ENCODE measurements around the gene TGM6. TPM values are rescaled to one million over a fixed set of nuclear protein-coding genes. Genes with fewer than 3 reads are reported as not detected.

The TGM6 gene
- total RNA-seq, 5 donors from 2014 or later (not counting 1 experiment from before 2014, with no cell fraction given): not detected

DNA sequence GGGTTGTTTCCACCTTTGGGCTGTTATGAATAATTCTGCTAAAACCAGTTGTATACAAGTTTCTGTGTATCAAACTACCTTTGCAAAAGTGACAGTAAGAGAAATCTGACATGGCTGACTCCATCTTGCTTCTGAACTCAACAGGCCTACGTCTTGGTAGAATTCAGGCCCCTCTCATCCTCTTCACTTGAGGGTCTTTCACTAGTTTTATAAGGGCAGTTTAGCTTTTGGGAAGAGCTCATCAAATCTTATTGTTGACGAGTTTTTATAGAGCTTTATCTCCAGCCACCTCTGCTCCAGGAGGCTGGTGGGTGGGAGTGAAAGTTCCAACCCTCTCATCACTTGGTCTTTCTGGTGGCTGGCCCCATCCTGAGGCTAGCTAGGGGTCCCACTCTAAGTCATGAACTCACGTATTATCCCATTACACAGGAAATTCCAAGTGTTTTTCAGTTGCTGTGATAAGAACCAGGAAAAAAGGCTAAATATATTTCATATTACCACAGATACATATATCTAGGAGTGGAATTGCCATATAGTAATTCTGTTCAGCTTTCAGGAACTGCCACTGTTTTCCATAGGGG is 78.3 kb downstream of the TGM6 start:
- no CpG with 5 or more reads among the region's 3 CpGs for WGBS (ENCODE audit: insufficient coverage)
- no peaks in the 10 kb centered on the region for H3K9me3 Mint-ChIP-seq
- ChIA-PET CTCF (no interaction called here), POLR2A (interaction anchor here in 1 of 2 donors (0.6 to 1.1 kb wide), 2 partner anchors 12 to 34 kb away, joined by 3 read pairs; partner anchors contain the start of gene SNRPB)
- no peak overlapping the region for H3K27ac ChIP-seq (ENCODE audit: low read length)
- H3K4me3 Mint-ChIP-seq: no peak overlapping the region
- no peak overlapping the region for H3K27ac Mint-ChIP-seq
- H3K9me3 ChIP-seq: no peaks in the 10 kb centered on the region
- H3K4me3 ChIP-seq (ENCODE audit: control insufficient read depth in 1 of 2, extremely low read depth in 1 of 2, low read length in 1 of 2): no peak overlapping the region
- DNase-seq (no peak), ATAC-seq (replicated peaks in 1 of 4) (no peak)
- no peaks in the 10 kb centered on the region for H3K27me3 ChIP-seq (replicated peaks in 1 of 2; ENCODE audit: control insufficient read depth in 2 of 2, extremely low read depth in 1 of 2, insufficient read depth in 2 of 2, low read length in 1 of 2)
- peaks cover 0 to 4% (median 0%) of the 10 kb centered on the region in 3 donors for H3K4me1 Mint-ChIP-seq
- no peaks in the 10 kb centered on the region for H3K4me1 ChIP-seq (ENCODE audit: control insufficient read depth in 1 of 2, extremely low read depth in 1 of 2, insufficient read depth in 2 of 2, low read length in 2 of 2)
- peaks cover 51% of the 10 kb centered on the region for H3K36me3 Mint-ChIP-seq
- peaks cover 14 to 54% of the 10 kb centered on the region in 2 donors for H3K36me3 ChIP-seq (ENCODE audit: control insufficient read depth in 2 of 2, extremely low read depth in 1 of 2, insufficient read depth in 1 of 2, low read length in 1 of 2)
- H3K27me3 Mint-ChIP-seq: no peaks in the 10 kb centered on the region

DNA sequence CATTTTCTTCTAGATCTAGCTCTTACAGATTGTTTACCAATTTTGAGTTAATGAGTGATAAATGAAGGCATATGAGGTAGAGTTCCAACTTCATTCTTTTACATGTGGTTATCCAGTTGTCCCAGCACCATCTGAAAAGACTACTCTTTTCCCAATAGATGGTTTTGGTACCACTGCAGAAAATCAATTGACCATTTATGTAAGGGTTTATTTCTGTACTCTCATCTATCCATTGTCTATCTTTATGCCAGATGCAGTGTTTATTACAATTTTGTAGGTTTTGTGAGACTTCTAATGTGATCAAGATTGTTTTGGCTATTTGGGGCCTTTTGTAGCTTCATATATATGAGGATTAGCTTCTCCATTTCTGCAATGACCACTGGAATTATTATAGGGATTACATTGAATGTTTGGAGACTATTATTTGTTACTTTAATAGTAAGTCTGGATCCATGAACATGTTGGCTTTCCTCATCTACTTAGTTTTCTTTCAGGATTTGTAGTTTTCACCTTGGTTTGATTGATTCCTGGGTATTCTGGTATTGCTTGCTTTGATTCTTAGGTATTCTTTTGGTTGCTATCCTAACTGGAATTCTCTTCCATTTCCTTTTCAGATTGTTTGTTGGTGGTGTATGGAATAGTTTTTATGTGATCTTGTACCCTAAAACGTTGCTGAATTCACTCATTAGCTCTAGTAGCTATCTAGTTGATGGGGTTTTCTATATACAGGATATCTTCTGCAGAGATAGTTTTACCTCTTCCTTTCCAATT is 79.5 kb downstream of the TGM6 start:
- no peak for ATAC-seq (replicated peaks in 1 of 4)
- Mint-ChIP-seq H3K4me3 (no peak overlapping the region), H3K36me3 (peaks cover 58% of the 10 kb centered on the region), H3K4me1 (peaks cover 0 to 4% (median 0%) of the 10 kb centered on the region in 3 donors), H3K9me3 (no peaks in the 10 kb centered on the region), H3K27me3 (no peaks in the 10 kb centered on the region), H3K27ac (no peak overlapping the region)
- POLR2A ChIA-PET: interaction anchor here in 1 of 2 donors (0.5 to 1.2 kb wide), 2 partner anchors 11 to 62 kb away, joined by 3 to 4 read pairs; partner anchors contain the start of gene SNRPB
- Histone ChIP-seq H3K27me3 (replicated peaks in 1 of 2; ENCODE audit: control insufficient read depth in 2 of 2, extremely low read depth in 1 of 2, insufficient read depth in 2 of 2, low read length in 1 of 2) (no peaks in the 10 kb centered on the region), H3K27ac (ENCODE audit: low read length) (no peak overlapping the region), H3K36me3 (ENCODE audit: control insufficient read depth in 2 of 2, extremely low read depth in 1 of 2, insufficient read depth in 1 of 2, low read length in 1 of 2) (peaks cover 14 to 65% of the 10 kb centered on the region in 2 donors), H3K9me3 (no peaks in the 10 kb centered on the region), H3K4me3 (ENCODE audit: control insufficient read depth in 1 of 2, extremely low read depth in 1 of 2, low read length in 1 of 2) (no peak overlapping the region), H3K4me1 (ENCODE audit: control insufficient read depth in 1 of 2, extremely low read depth in 1 of 2, insufficient read depth in 2 of 2, low read length in 2 of 2) (no peaks in the 10 kb centered on the region)
- CTCF ChIA-PET: no interaction called here
- WGBS (ENCODE audit: insufficient coverage): no CpG with 5 or more reads among the region's 1 CpG
- DNase-seq: no peak

DNA sequence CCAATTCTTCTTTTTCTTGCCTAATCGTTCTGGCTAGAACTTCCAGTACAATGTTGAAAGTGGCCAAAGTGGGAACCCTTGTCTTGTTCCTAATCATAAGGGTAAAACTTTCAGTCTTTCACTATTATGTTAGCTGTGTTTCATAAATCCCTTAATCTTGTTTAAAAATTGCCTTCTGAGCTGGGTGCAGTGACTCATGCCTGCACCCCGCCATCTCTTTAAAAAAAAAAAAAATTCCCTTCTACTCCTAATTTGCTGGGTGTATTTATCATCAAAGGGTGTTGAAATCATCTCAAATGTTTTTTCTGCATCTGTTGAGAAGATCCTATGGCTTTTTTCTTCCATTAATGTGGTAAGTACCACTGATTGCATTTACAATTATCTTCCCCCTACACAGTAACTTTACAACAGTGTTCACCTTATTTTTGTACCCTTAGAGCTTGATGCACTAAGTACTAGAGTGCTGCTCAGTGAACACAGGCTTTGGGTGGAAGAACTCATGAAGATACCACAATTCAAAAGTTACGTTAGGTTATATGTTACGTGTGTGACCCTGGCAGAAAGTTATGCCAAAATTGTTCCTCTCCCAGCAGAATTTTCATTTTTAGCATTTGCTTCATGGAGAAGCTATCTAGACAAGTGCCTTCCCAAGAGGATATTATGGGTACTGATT is 80.2 kb downstream of the TGM6 start:
- Histone ChIP-seq H3K4me3 (ENCODE audit: control insufficient read depth in 1 of 2, extremely low read depth in 1 of 2, low read length in 1 of 2) (no peak overlapping the region), H3K9me3 (no peaks in the 10 kb centered on the region), H3K36me3 (ENCODE audit: control insufficient read depth in 2 of 2, extremely low read depth in 1 of 2, insufficient read depth in 1 of 2, low read length in 1 of 2) (peaks cover 16 to 72% of the 10 kb centered on the region in 2 donors), H3K27ac (ENCODE audit: low read length) (no peak overlapping the region), H3K27me3 (replicated peaks in 1 of 2; ENCODE audit: control insufficient read depth in 2 of 2, extremely low read depth in 1 of 2, insufficient read depth in 2 of 2, low read length in 1 of 2) (no peaks in the 10 kb centered on the region), H3K4me1 (ENCODE audit: control insufficient read depth in 1 of 2, extremely low read depth in 1 of 2, insufficient read depth in 2 of 2, low read length in 2 of 2) (no peaks in the 10 kb centered on the region)
- POLR2A ChIA-PET: interaction anchor here (0.5 to 1.2 kb wide), 3 partner anchors 9 to 62 kb away, joined by 3 to 4 read pairs (median 3); partner anchors contain the start of gene SNRPB (in 1 of the 2)
- CTCF ChIA-PET: no interaction called here
- Mint-ChIP-seq H3K4me3 (no peak overlapping the region), H3K4me1 (peaks cover 0 to 4% (median 2%) of the 10 kb centered on the region in 3 donors), H3K9me3 (no peaks in the 10 kb centered on the region), H3K27ac (no peak overlapping the region), H3K36me3 (peaks cover 65% of the 10 kb centered on the region), H3K27me3 (no peaks in the 10 kb centered on the region)
- DNase-seq (no peak), ATAC-seq (replicated peaks in 1 of 4) (no peak)
- WGBS (ENCODE audit: insufficient coverage): 100% methylated on average over 1 of the region's 4 CpGs

DNA sequence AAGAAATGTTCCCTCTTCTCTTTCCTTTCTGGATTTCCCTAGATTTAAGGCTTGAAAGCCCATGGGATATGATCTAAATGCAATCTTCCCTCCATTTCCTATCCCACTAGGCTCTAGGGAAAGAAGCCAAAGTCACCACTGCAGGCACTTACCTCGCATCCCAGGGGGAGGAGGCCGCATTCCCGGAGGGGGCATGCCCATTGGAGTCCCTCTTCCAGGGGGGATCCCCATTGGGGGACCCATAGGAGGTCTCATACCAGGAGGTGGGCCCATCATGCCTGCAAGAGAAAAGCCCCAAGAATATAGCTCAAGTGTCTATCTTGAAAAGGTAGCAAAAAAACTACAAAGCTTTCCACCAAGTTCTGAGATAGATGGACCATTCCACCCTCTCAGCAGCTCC is 81.8 kb downstream of the TGM6 start:
- Histone ChIP-seq H3K4me1 (ENCODE audit: control insufficient read depth in 1 of 2, extremely low read depth in 1 of 2, insufficient read depth in 2 of 2, low read length in 2 of 2) (no peaks in the 10 kb centered on the region), H3K36me3 (ENCODE audit: control insufficient read depth in 2 of 2, extremely low read depth in 1 of 2, insufficient read depth in 1 of 2, low read length in 1 of 2) (peaks cover 22 to 87% of the 10 kb centered on the region in 2 donors), H3K27me3 (replicated peaks in 1 of 2; ENCODE audit: control insufficient read depth in 2 of 2, extremely low read depth in 1 of 2, insufficient read depth in 2 of 2, low read length in 1 of 2) (no peaks in the 10 kb centered on the region), H3K9me3 (no peaks in the 10 kb centered on the region), H3K4me3 (ENCODE audit: control insufficient read depth in 1 of 2, extremely low read depth in 1 of 2, low read length in 1 of 2) (no peak overlapping the region), H3K27ac (ENCODE audit: low read length) (no peak overlapping the region)
- ChIA-PET POLR2A (no interaction called here), CTCF (no interaction called here)
- H3K9me3 Mint-ChIP-seq: no peaks in the 10 kb centered on the region
- H3K4me3 Mint-ChIP-seq: no peak overlapping the region
- no peak for DNase-seq
- H3K36me3 Mint-ChIP-seq: peaks cover 73% of the 10 kb centered on the region
- H3K27me3 Mint-ChIP-seq: no peaks in the 10 kb centered on the region
- ATAC-seq (replicated peaks in 1 of 4): no peak
- WGBS (ENCODE audit: insufficient coverage): no CpG with 5 or more reads among the region's 3 CpGs
- peaks cover 5 to 13% (median 8%) of the 10 kb centered on the region in 3 donors for H3K4me1 Mint-ChIP-seq
- no peak overlapping the region for H3K27ac Mint-ChIP-seq

DNA sequence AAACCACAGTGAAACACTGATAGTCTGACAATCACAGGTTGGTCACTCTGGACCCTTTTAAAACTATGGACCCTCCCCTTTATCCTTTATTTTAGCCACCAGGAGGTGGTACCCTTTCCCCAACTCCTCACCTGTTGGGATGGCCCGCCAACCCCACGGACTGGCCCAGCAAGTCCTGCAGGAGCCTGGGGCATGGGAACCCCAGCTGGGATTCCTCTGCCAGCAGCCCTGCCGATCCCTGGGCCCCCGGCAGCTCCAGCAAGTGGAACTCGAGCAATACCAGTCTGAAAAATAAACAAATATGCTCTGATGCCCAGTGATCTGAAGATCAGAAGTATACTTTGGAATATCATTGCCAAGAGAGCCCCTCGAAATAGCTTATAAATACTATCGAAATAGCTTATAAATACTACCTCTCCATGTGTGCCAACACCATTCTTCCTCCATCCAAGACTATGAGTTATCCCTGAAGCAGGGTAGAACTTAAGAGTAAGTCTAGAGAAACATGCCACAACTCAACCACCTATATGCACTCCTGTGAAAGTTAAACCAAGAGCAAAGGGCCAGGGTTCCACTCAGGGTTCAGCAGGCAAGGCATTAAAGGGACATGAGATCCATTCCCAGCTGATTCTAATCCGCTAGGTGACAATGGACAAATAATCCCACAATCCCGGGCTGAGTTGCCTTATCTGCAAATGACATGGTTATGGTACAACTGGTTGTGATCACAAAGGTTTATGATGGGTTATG is 83.1 kb downstream of the TGM6 start:
- Histone ChIP-seq H3K4me1 (ENCODE audit: control insufficient read depth in 1 of 2, extremely low read depth in 1 of 2, insufficient read depth in 2 of 2, low read length in 2 of 2) (peaks cover 3 to 5% of the 10 kb centered on the region in 2 experiments), H3K36me3 (ENCODE audit: control insufficient read depth in 2 of 2, extremely low read depth in 1 of 2, insufficient read depth in 1 of 2, low read length in 1 of 2) (peaks cover 22 to 91% of the 10 kb centered on the region in 2 donors), H3K27me3 (replicated peaks in 1 of 2; ENCODE audit: control insufficient read depth in 2 of 2, extremely low read depth in 1 of 2, insufficient read depth in 2 of 2, low read length in 1 of 2) (no peaks in the 10 kb centered on the region), H3K27ac (ENCODE audit: low read length) (no peak overlapping the region), H3K9me3 (no peaks in the 10 kb centered on the region), H3K4me3 (ENCODE audit: control insufficient read depth in 1 of 2, extremely low read depth in 1 of 2, low read length in 1 of 2) (no peak overlapping the region)
- ChIA-PET CTCF (no interaction called here), POLR2A (no interaction called here)
- WGBS (ENCODE audit: insufficient coverage): 94% methylated on average over 5 of the region's 9 CpGs
- H3K27ac Mint-ChIP-seq: no peak overlapping the region
- no peaks in the 10 kb centered on the region for H3K9me3 Mint-ChIP-seq
- peaks cover 76% of the 10 kb centered on the region for H3K36me3 Mint-ChIP-seq
- H3K4me3 Mint-ChIP-seq: no peak overlapping the region
- H3K27me3 Mint-ChIP-seq: no peaks in the 10 kb centered on the region
- ATAC-seq (replicated peaks in 1 of 4) (no peak), DNase-seq (no peak)
- peaks cover 18 to 26% (median 21%) of the 10 kb centered on the region in 3 donors for H3K4me1 Mint-ChIP-seq

DNA sequence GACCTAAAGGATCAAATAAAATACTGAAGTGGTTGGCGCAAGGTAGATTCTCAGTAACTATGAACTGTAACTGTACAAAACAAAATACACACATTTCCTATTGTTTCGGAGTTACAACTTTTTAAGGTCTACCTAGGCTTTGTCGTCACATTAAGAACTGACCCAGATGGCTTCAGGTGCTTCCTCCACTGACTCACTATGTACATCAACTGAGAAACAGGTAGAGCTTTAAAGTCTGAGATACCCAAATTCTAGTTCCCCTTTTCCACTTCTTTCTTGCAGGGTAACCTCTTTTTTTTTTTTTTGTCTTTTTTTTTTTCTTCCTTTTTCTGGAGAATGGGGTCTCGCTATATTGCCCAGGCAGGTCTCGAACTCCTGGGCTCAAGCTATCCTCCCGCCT is 84.4 kb downstream of the TGM6 start:
- H3K27me3 Mint-ChIP-seq: no peaks in the 10 kb centered on the region
- CTCF ChIA-PET: interaction anchor here in 1 of 2 donors (0.6 kb wide), 2 partner anchors 11 to 924 kb away, joined by 3 to 4 read pairs; no protein-coding TSS in a partner anchor
- Histone ChIP-seq H3K4me1 (ENCODE audit: control insufficient read depth in 1 of 2, extremely low read depth in 1 of 2, insufficient read depth in 2 of 2, low read length in 2 of 2) (peaks cover 8 to 17% of the 10 kb centered on the region in 2 experiments), H3K9me3 (no peaks in the 10 kb centered on the region), H3K36me3 (ENCODE audit: control insufficient read depth in 2 of 2, extremely low read depth in 1 of 2, insufficient read depth in 1 of 2, low read length in 1 of 2) (peaks cover 22 to 81% of the 10 kb centered on the region in 2 donors), H3K27me3 (replicated peaks in 1 of 2; ENCODE audit: control insufficient read depth in 2 of 2, extremely low read depth in 1 of 2, insufficient read depth in 2 of 2, low read length in 1 of 2) (no peaks in the 10 kb centered on the region), H3K27ac (ENCODE audit: low read length) (no peak overlapping the region), H3K4me3 (ENCODE audit: control insufficient read depth in 1 of 2, extremely low read depth in 1 of 2, low read length in 1 of 2) (no peak overlapping the region)
- no peaks in the 10 kb centered on the region for H3K9me3 Mint-ChIP-seq
- POLR2A ChIA-PET: interaction anchor here in 1 of 2 donors (0.7 kb wide), 1 partner anchor 15 kb away, joined by 4 read pairs; no protein-coding TSS in a partner anchor
- no peak overlapping the region for H3K4me3 Mint-ChIP-seq
- peaks cover 30 to 36% (median 34%) of the 10 kb centered on the region in 3 donors for H3K4me1 Mint-ChIP-seq
- no peak overlapping the region for H3K27ac Mint-ChIP-seq
- no peak for DNase-seq
- WGBS (ENCODE audit: insufficient coverage): 96% methylated on average over 2 of the region's 6 CpGs
- peaks cover 69% of the 10 kb centered on the region for H3K36me3 Mint-ChIP-seq
- ATAC-seq (replicated peaks in 1 of 4): no peak
